Aorta (tissue), 5 donors: Measurements from ENCODE around the gene LRRC9. TPM values are rescaled to one million over a fixed set of nuclear protein-coding genes. Genes with fewer than 3 reads are reported as not detected.
"Not testable (repeated sequence)": the region's sequence is repeated elsewhere in the genome, so short reads cannot be mapped to it uniquely, and the experiment has no call there.

ENCODE experiments used
- ATAC-seq: fragments of 200-7000 bp; cut with Tn5 transposase; one replicate; pipeline ENCODE4 v1.9.1; 2022; ENCODE audit warnings: moderate library complexity; ENCODE audit not compliant: low FRiP score
- DNase-seq, 2 donors: peaks; one replicate each; pipeline ENCODE4 v3.0.0-alpha.2; 2020
- H3K27ac ChIP-seq, 2 donors: one replicate each; pipeline ENCODE4 v1.5.1; 2013; ENCODE audit warnings: low read length in 2 of 2, mild to moderate bottlenecking in 2 of 2, moderate library complexity in 2 of 2, control low read depth in 1 of 2, inconsistent platforms in 1 of 2, low read depth in 1 of 2
- H3K27me3 ChIP-seq, 2 donors: one replicate each; pipeline ENCODE4 v1.6.1; 2013; ENCODE audit warnings: control low read depth in 1 of 2, low read length in 1 of 2, mild to moderate bottlenecking in 1 of 2, moderate library complexity in 1 of 2; ENCODE audit not compliant: insufficient read depth in 2 of 2, control insufficient read depth in 1 of 2
- H3K36me3 ChIP-seq, 2 donors: one replicate each; pipeline ENCODE4 v1.6.1; 2013; ENCODE audit warnings: control low read depth in 1 of 2, low read length in 1 of 2, mild to moderate bottlenecking in 1 of 2; ENCODE audit not compliant: insufficient read depth in 2 of 2, control insufficient read depth in 1 of 2
- H3K4me1 ChIP-seq, 2 donors: one replicate each; pipeline ENCODE4 v1.6.1; 2013; ENCODE audit warnings: low read length in 2 of 2, control low read depth in 1 of 2, mild to moderate bottlenecking in 1 of 2, moderate library complexity in 1 of 2; ENCODE audit not compliant: insufficient read depth in 2 of 2, control insufficient read depth in 1 of 2
- H3K4me3 ChIP-seq, 2 donors: one replicate each; pipeline ENCODE4 v1.5.1; 2013; ENCODE audit warnings: low read length in 2 of 2, control low read depth in 1 of 2, mild to moderate bottlenecking in 1 of 2
- H3K9me3 ChIP-seq: one replicate; pipeline ENCODE4 v1.6.1; 2013; ENCODE audit warnings: mild to moderate bottlenecking, low read length; ENCODE audit not compliant: control insufficient read depth
- WGBS, 2 donors: extraction: QIAGEN DNeasy Blood & Tissue Kit; methylation state at CpG; one replicate each; pipeline ENCODE4 v1.1.7; 2013; 5-methylcytosine and 5-hydroxymethylcytosine counted together
- intact Hi-C, 2 donors: fragments of 100-400 bp; cut with DNase I; formaldehyde crosslinking; loops; one replicate each; pipeline versions ENCODE4 v1.14.2 to v1.15.0; 2022
- polyA plus RNA-seq, 2 donors: library from polyadenylated mRNA; stranded (reverse); fragments of 200-250 nt; gene quantifications; one replicate each; pipeline ENCODE4 v1.2.3, GENCODE V29; 2013
- total RNA-seq, 2 donors: library from RNA; stranded (reverse); fragmentation: NEBNext Ultra II Directional; extraction: Animal tissue kit (Norgen Biotek cat#: 25700); gene quantifications; one replicate each; pipeline ENCODE4 v1.2.1, GENCODE V29; 2021
- donor health status: healthy with polysubstance abuse.
- donor health status: Bipolar disorder and iron deficiency.
- donor health status: DM: no; HTN: no; CAD: no.
- donor health status: DM: no; HTN: no; CAD: no.
- donor health status: DM: yes; HTN: yes; CAD: no.

The LRRC9 gene
- total and polyA plus RNA-seq, 4 donors, result not detected

GRCh38 chr14:59936145-59936544 lies 16.2 kb downstream of the LRRC9 start:
- Histone ChIP-seq H3K4me3 (no peak overlapping the region), H3K36me3 (no peaks in the 10 kb centered on the region), H3K4me1 (no peaks in the 10 kb centered on the region), H3K27me3 (no peaks in the 10 kb centered on the region), H3K27ac (no peak overlapping the region), H3K9me3 (no peaks in the 10 kb centered on the region)
- intact Hi-C loops, result no loop called here
- 34 to 54% methylated on average over 1 of the region's 1 CpG for WGBS, 2 donors
- no peak for ATAC-seq
- DNase-seq, result no peak

DNA sequence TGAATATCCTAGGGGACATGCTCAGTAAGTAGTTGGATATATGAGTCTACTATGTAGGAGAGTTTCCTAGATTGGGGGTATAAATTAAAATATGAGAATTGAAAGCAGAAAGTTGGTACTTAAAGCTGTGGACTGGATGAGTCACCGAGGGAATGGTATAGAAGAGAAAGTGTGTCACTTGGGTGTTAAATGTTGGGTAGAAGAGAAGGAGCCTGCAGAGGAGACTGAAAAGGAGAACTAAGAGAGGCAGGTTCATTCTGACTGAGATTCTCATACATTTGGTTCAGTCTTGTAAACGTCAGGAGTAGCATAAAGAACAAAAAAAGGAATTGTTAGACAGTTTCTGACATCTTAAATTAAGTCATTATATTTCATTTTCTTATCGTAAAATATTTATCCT lies 19.9 kb downstream of the LRRC9 start:
- intact Hi-C loops, result no loop called here
- no peaks in the 10 kb centered on the region for H3K9me3 ChIP-seq
- WGBS, 2 donors, result 66 to 72% methylated on average over 3 of the region's 3 CpGs
- DNase-seq (no peak), ATAC-seq (no peak)
- no peaks in the 10 kb centered on the region for H3K27me3 ChIP-seq
- H3K36me3 ChIP-seq, result no peaks in the 10 kb centered on the region
- H3K27ac ChIP-seq, result no peak overlapping the region
- H3K4me1 ChIP-seq, result no peaks in the 10 kb centered on the region
- no peak overlapping the region for H3K4me3 ChIP-seq

DNA sequence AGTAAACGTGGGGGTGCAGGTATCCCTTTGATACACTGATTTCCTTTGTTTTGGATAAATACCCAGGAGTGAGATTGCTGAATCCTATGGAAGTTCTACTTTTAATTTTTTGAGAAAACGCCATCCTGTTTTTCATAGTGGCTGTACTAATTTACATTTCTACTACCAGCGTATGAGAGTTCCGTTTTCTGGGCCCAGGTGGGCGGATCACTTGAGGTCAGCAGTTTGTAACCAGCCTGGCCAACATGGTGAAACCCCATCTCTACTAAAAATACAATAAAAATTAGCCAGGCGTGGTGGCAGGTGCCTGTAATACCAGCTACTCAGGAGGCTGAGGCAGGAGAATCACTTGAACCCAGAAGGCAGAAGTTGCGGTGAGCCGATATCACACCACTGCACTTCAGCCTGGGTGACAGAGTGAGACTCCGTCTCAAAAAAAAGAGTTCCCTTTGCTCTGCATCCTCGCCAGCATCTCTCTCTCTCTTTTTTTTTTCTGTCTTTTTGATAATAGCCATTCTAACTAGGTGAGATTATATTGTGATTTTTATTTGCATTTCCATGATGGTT lies 22.4 kb downstream of the LRRC9 start:
- H3K4me3 ChIP-seq, H3K27me3 ChIP-seq, ATAC-seq, H3K27ac ChIP-seq, H3K4me1 ChIP-seq, DNase-seq, H3K36me3 ChIP-seq, intact Hi-C loops, H3K9me3 ChIP-seq: not testable (repeated sequence)
- 85 to 87% methylated on average over 10 of the region's 10 CpGs for WGBS, 2 donors

DNA sequence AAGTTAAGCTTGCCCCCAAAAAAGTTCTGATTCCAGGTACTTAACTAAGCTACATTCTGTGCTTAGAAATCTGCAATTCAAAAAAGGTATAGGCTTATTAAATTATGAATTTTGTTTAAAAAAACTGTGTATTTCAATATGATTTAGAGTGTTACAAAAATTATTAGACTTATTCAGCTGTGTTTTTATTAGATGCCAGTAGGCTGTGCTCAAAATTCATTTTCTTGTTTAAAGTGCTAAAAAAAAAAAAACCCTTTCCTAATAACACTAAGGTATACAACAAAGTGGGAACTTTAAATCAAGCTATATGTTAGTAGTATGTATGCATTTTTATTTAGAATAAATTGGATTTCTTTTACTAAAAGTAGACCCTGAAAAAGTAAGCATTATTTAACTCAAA lies 25.0 kb downstream of the LRRC9 start:
- H3K4me1 ChIP-seq, result no peaks in the 10 kb centered on the region
- intact Hi-C loops, result no loop called here
- no peaks in the 10 kb centered on the region for H3K36me3 ChIP-seq
- ATAC-seq, result no peak
- H3K9me3 ChIP-seq, result no peaks in the 10 kb centered on the region
- H3K27me3 ChIP-seq, result no peaks in the 10 kb centered on the region
- H3K27ac ChIP-seq, result no peak overlapping the region
- H3K4me3 ChIP-seq, result no peak overlapping the region
- DNase-seq, result no peak

GRCh38 chr14:59952141-59952540 lies 32.2 kb downstream of the LRRC9 start:
- H3K27ac ChIP-seq, intact Hi-C loops, H3K36me3 ChIP-seq, ATAC-seq, H3K4me3 ChIP-seq, DNase-seq, H3K4me1 ChIP-seq, H3K27me3 ChIP-seq, H3K9me3 ChIP-seq: not testable (repeated sequence)
- 84 to 89% methylated on average over 13 to 23 of the region's 30 CpGs for whole genome bisulfite sequencing, 2 donors

GRCh38 chr14:59957890-59958289 lies 37.9 kb downstream of the LRRC9 start:
- H3K27ac ChIP-seq, ATAC-seq, H3K9me3 ChIP-seq, H3K4me3 ChIP-seq, DNase-seq, H3K36me3 ChIP-seq, intact Hi-C loops, H3K27me3 ChIP-seq, H3K4me1 ChIP-seq: not testable (repeated sequence)
- 66 to 82% methylated on average over 4 of the region's 4 CpGs for WGBS, 2 donors

DNA sequence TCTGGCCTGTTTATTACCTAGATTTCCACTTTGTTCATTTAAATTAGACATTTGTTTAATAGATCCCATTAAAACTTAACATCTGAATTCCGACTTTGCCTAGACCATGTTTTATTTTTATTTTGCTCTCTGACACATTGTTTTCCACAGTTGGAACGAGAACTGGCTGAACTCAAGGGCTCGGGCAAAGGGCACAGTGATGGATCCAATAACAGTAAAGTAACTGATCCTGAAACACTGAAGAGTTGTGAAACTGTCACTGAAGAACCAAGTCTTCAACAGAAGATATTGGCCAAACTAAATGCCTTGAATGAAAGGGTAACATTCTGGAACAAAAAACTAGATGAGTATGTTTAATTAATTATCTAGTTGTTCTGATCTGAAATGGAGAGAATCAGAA lies 39.7 kb downstream of the LRRC9 start:
- intact Hi-C loops, result no loop called here
- no peaks in the 10 kb centered on the region for H3K27me3 ChIP-seq
- no peaks in the 10 kb centered on the region for H3K36me3 ChIP-seq
- H3K4me3 ChIP-seq, result no peak overlapping the region
- 74 to 82% methylated on average over 3 of the region's 3 CpGs for WGBS, 2 donors
- no peaks in the 10 kb centered on the region for H3K9me3 ChIP-seq
- DNase-seq (no peak), ATAC-seq (no peak)
- H3K4me1 ChIP-seq, result no peaks in the 10 kb centered on the region
- H3K27ac ChIP-seq, result no peak overlapping the region

- 87 to 94% methylated on average over 1 of the region's 1 CpG for WGBS, 2 donors
- DNase-seq, result no peak
- H3K27ac ChIP-seq, result no peak overlapping the region
- ATAC-seq, result no peak
- no peaks in the 10 kb centered on the region for H3K9me3 ChIP-seq
- H3K27me3 ChIP-seq, result no peaks in the 10 kb centered on the region
- H3K36me3 ChIP-seq, result no peaks in the 10 kb centered on the region
- H3K4me1 ChIP-seq, result no peaks in the 10 kb centered on the region
- no peak overlapping the region for H3K4me3 ChIP-seq
- intact Hi-C loops, result no loop called here
Observed at GRCh38 chr14:59961518-59962062, 41.6 kb downstream of the LRRC9 start.

GRCh38 chr14:59964251-59965007 lies 44.5 kb downstream of the LRRC9 start:
- H3K4me3 ChIP-seq, result no peak overlapping the region
- no peak for ATAC-seq
- intact Hi-C loops, result loop anchor here (1.0 to 2.0 kb wide), 2 partner anchors 219 to 220 kb away; no protein-coding TSS in a partner anchor
- H3K4me1 ChIP-seq, result no peaks in the 10 kb centered on the region
- no peak for DNase-seq
- no peaks in the 10 kb centered on the region for H3K36me3 ChIP-seq
- H3K27ac ChIP-seq, result no peak overlapping the region
- no peaks in the 10 kb centered on the region for H3K9me3 ChIP-seq
- WGBS, 2 donors, result 51 to 52% methylated on average over 5 of the region's 5 CpGs
- H3K27me3 ChIP-seq, result no peaks in the 10 kb centered on the region
